GM23338 (cell line): ENCODE measurements around the gene NSMCE1. TPM values are rescaled to one million over a fixed set of nuclear protein-coding genes. Genes with fewer than 3 reads are reported as not detected.
"Not testable (repeated sequence)": the region's sequence is repeated elsewhere in the genome, so short reads cannot be mapped to it uniquely, and the experiment has no call there.

Experiments
- ATAC-seq: fragments of 200-7000 bp; cut with Tn5 transposase; 3 replicates; pipeline ENCODE4 v1.9.1; 2020
- DNase-seq: peaks from one replicate; pipeline ENCODE4 v3.0.0-alpha.2; 2015; ENCODE audit warnings: low spot score
- H2AFZ ChIP-seq: fragments of 200-600 bp; sonication (generic); 2 replicates; pipeline ENCODE4 v1.8.0; 2016; ENCODE audit warnings: antibody characterized with exemption, mild to moderate bottlenecking, moderate library complexity
- H3F3A ChIP-seq: fragments of 200-600 bp; sonication (generic); replicated peaks from 2 replicates; pipeline ENCODE4 v1.8.0; 2017; ENCODE audit warnings: antibody characterized with exemption, mixed run types, low read depth
- H3K27ac ChIP-seq: fragments of 200-600 bp; sonication (generic); 2 replicates; pipeline ENCODE4 v1.6.1; 2016; ENCODE audit warnings: low read depth
- H3K27me3 ChIP-seq: fragments of 200-600 bp; sonication (generic); 2 replicates; pipeline ENCODE4 v1.8.0; 2016; ENCODE audit warnings: mild to moderate bottlenecking, mixed run types, moderate library complexity; ENCODE audit not compliant: insufficient read depth
- H3K36me3 ChIP-seq: fragments of 200-600 bp; sonication (generic); 2 replicates; pipeline ENCODE4 v1.8.0; 2016; ENCODE audit warnings: mild to moderate bottlenecking; ENCODE audit not compliant: insufficient read depth
- H3K4me1 ChIP-seq: fragments of 200-600 bp; sonication (generic); 2 replicates; pipeline ENCODE4 v1.8.0; 2016; ENCODE audit warnings: mild to moderate bottlenecking, moderate library complexity; ENCODE audit not compliant: insufficient read depth
- H3K4me2 ChIP-seq: fragments of 200-600 bp; sonication (generic); 2 replicates; pipeline ENCODE4 v1.7.1; 2017; ENCODE audit warnings: mixed run types
- H3K4me3 ChIP-seq: fragments of 200-600 bp; sonication (generic); 2 replicates; pipeline ENCODE4 v1.6.1; 2016; ENCODE audit warnings: mixed run types
- H3K79me2 ChIP-seq: fragments of 200-600 bp; sonication (generic); replicated peaks from 2 replicates; pipeline ENCODE4 v1.8.0; 2017; ENCODE audit warnings: mild to moderate bottlenecking; ENCODE audit not compliant: insufficient read depth
- H3K9me2 ChIP-seq: fragments of 200-600 bp; sonication (generic); 2 replicates; pipeline ENCODE4 v1.8.0; 2017; ENCODE audit not compliant: insufficient read depth
- H4K20me1 ChIP-seq: fragments of 200-600 bp; sonication (generic); replicated peaks from 2 replicates; pipeline ENCODE4 v1.8.0; 2017; ENCODE audit warnings: mild to moderate bottlenecking; ENCODE audit not compliant: insufficient read depth
- H3K27ac Mint-ChIP-seq: 2 replicates; pipeline ENCODE4 v1.8.0; 2020; ENCODE audit warnings: inconsistent platforms, mild to moderate bottlenecking, moderate library complexity, mixed read lengths
- H3K27me3 Mint-ChIP-seq: 3 replicates; pipeline ENCODE4 v1.8.0; 2022; ENCODE audit warnings: low read depth, mild to moderate bottlenecking, moderate library complexity, mixed read lengths, inconsistent platforms; ENCODE audit not compliant: insufficient read depth, poor library complexity
- H3K36me3 Mint-ChIP-seq: 3 replicates; pipeline ENCODE4 v1.8.0; 2021; ENCODE audit warnings: low read depth, mild to moderate bottlenecking, inconsistent platforms, moderate library complexity, mixed read lengths
- H3K4me1 Mint-ChIP-seq: 3 replicates; pipeline ENCODE4 v1.8.0; 2020; ENCODE audit warnings: mild to moderate bottlenecking, inconsistent platforms, mixed read lengths
- H3K4me3 Mint-ChIP-seq: 3 replicates; pipeline ENCODE4 v1.8.0; 2021; ENCODE audit warnings: moderate library complexity, mild to moderate bottlenecking, inconsistent platforms, mixed read lengths
- H3K9me3 Mint-ChIP-seq: 3 replicates; pipeline ENCODE4 v1.8.0; 2020; ENCODE audit warnings: moderate library complexity, mild to moderate bottlenecking, inconsistent platforms, mixed read lengths
- ETS1 ChIP-seq: IDR thresholded peaks from 2 replicates; pipeline ENCODE4 v1.6.1; 2016; ENCODE audit warnings: antibody characterized with exemption
- JUNB ChIP-seq: IDR thresholded peaks from one replicate; pipeline ENCODE4 v1.6.1; 2016; ENCODE audit warnings: antibody characterized with exemption; ENCODE audit not compliant: unreplicated experiment
- POLR2AphosphoS5 ChIP-seq: IDR thresholded peaks from 2 replicates; pipeline ENCODE4 v1.6.1; 2016; ENCODE audit warnings: antibody characterized with exemption, low read depth
- ZNF331 ChIP-seq: fragments of 250-450 bp; sonication (Bioruptor Pico); IDR thresholded peaks from 2 replicates; pipeline ENCODE4 v1.5.0; 2020; ENCODE audit warnings: low read depth, mild to moderate bottlenecking, moderate library complexity
- polyA plus RNA-seq: library from polyadenylated mRNA; unstranded; fragments of >200 nt; fragmentation: Nextera tagmentation; extraction: Ambion mirVana; gene quantifications from 2 replicates; pipeline ENCODE4 v1.2.1, GENCODE V29; 2016
- total RNA-seq: library from RNA; depleted of rRNA; stranded (reverse); fragments of >200 nt; shearing (Covaris generic); gene quantifications from 2 replicates; pipeline ENCODE4 v1.2.3, GENCODE V29; 2014
- TF ChIP-seq, protein P1 (sequence below): fragments of 250-450 bp; sonication (Bioruptor Pico); IDR thresholded peaks from 2 replicates; pipeline ENCODE4 v1.5.0; 2020; ENCODE audit warnings: mild to moderate bottlenecking, moderate library complexity

NSMCE1 gene
- total and polyA plus RNA-seq, 2 experiments from 2014 or later = 30.6 to 50.8 TPM

- TF ChIP-seq JUNB (no peak), ZNF331 (CRISPR knock-in tag) (no peak), POLR2AphosphoS5 (no peak)
- TF ChIP-seq, protein P1, sequence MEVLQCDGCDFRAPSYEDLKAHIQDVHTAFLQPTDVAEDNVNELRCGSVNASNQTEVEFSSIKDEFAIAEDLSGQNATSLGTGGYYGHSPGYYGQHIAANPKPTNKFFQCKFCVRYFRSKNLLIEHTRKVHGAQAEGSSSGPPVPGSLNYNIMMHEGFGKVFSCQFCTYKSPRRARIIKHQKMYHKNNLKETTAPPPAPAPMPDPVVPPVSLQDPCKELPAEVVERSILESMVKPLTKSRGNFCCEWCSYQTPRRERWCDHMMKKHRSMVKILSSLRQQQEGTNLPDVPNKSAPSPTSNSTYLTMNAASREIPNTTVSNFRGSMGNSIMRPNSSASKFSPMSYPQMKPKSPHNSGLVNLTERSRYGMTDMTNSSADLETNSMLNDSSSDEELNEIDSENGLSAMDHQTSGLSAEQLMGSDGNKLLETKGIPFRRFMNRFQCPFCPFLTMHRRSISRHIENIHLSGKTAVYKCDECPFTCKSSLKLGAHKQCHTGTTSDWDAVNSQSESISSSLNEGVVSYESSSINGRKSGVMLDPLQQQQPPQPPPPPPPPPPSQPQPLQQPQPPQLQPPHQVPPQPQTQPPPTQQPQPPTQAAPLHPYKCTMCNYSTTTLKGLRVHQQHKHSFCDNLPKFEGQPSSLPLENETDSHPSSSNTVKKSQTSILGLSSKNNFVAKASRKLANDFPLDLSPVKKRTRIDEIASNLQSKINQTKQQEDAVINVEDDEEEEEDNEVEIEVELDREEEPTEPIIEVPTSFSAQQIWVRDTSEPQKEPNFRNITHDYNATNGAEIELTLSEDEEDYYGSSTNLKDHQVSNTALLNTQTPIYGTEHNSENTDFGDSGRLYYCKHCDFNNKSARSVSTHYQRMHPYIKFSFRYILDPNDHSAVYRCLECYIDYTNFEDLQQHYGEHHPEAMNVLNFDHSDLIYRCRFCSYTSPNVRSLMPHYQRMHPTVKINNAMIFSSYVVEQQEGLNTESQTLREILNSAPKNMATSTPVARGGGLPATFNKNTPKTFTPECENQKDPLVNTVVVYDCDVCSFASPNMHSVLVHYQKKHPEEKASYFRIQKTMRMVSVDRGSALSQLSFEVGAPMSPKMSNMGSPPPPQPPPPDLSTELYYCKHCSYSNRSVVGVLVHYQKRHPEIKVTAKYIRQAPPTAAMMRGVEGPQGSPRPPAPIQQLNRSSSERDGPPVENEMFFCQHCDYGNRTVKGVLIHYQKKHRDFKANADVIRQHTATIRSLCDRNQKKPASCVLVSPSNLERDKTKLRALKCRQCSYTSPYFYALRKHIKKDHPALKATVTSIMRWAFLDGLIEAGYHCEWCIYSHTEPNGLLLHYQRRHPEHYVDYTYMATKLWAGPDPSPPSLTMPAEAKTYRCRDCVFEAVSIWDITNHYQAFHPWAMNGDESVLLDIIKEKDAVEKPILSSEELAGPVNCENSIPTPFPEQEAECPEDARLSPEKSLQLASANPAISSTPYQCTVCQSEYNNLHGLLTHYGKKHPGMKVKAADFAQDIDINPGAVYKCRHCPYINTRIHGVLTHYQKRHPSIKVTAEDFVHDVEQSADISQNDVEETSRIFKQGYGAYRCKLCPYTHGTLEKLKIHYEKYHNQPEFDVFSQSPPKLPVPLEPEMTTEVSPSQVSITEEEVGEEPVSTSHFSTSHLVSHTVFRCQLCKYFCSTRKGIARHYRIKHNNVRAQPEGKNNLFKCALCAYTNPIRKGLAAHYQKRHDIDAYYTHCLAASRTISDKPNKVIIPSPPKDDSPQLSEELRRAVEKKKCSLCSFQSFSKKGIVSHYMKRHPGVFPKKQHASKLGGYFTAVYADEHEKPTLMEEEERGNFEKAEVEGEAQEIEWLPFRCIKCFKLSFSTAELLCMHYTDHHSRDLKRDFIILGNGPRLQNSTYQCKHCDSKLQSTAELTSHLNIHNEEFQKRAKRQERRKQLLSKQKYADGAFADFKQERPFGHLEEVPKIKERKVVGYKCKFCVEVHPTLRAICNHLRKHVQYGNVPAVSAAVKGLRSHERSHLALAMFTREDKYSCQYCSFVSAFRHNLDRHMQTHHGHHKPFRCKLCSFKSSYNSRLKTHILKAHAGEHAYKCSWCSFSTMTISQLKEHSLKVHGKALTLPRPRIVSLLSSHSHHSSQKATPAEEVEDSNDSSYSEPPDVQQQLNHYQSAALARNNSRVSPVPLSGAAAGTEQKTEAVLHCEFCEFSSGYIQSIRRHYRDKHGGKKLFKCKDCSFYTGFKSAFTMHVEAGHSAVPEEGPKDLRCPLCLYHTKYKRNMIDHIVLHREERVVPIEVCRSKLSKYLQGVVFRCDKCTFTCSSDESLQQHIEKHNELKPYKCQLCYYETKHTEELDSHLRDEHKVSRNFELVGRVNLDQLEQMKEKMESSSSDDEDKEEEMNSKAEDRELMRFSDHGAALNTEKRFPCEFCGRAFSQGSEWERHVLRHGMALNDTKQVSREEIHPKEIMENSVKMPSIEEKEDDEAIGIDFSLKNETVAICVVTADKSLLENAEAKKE = no peak
Measured at GRCh38 chr16:27273330-27273669, 4.7 kb upstream of the NSMCE1 start (continued).

- not testable (repeated sequence) for H4K20me1 ChIP-seq, H3K9me3 Mint-ChIP-seq, H3K27ac Mint-ChIP-seq, H3K4me1 ChIP-seq, H3K4me1 Mint-ChIP-seq, H3K4me2 ChIP-seq, H3K27me3 Mint-ChIP-seq, H3K9me2 ChIP-seq, H3K27ac ChIP-seq, H3K4me3 Mint-ChIP-seq, H3K4me3 ChIP-seq, H3K27me3 ChIP-seq, H3K36me3 ChIP-seq, H3K36me3 Mint-ChIP-seq, ATAC-seq, H2AFZ ChIP-seq, H3F3A ChIP-seq, DNase-seq, H3K79me2 ChIP-seq
Measured at GRCh38 chr16:27272697-27273096, 4.1 kb upstream of the NSMCE1 start.

GRCh38 chr16:27272076-27272475 is 3.5 kb upstream of the NSMCE1 start:
- Mint-ChIP-seq H3K27ac (no peak overlapping the region), H3K9me3 (no peaks in the 10 kb centered on the region; the same call in 2 of the 3 replicates), H3K27me3 (no peaks in the 10 kb centered on the region), H3K36me3 (peaks cover 3% of the 10 kb centered on the region; the same call in 2 of the 3 replicates), H3K4me3 (no peak overlapping the region), H3K4me1 (peaks cover 7% of the 10 kb centered on the region; the same call in 2 of the 3 replicates)
- Histone ChIP-seq H3K27me3 (no peaks in the 10 kb centered on the region), H3K9me2 (peaks cover 8% of the 10 kb centered on the region; the same call in 1 of the 2 replicates), H2AFZ (no peak overlapping the region), H3K36me3 (no peaks in the 10 kb centered on the region), H3F3A (no peaks in the 10 kb centered on the region), H3K4me1 (peaks cover 7% of the 10 kb centered on the region), H3K4me2 (no peak overlapping the region), H3K4me3 (no peak overlapping the region), H4K20me1 (no peaks in the 10 kb centered on the region), H3K79me2 (no peaks in the 10 kb centered on the region), H3K27ac (no peak overlapping the region)
- ATAC-seq = no peak
- no peak for DNase-seq
- no peak for TF ChIP-seq ETS1
